Tibial nerve (tissue), 4 donors: ENCODE data around the gene TERB1. TPM values are rescaled to one million over a fixed set of nuclear protein-coding genes. Genes with fewer than 3 reads are reported as not detected.

Experiments
- DNase-seq, 2 donors: peaks; one replicate each; pipeline ENCODE4 v3.0.0-alpha.2; 2019; ENCODE audit warnings: low spot score in 2 of 2
- H3K27ac ChIP-seq, 4 donors: fragments of 200-600 bp; sonication (generic) in 3 of 4; one replicate each; pipeline ENCODE4 v1.5.1; 2017 to 2019; ENCODE audit warnings: mild to moderate bottlenecking in 1 of 4
- H3K27me3 ChIP-seq, 2 donors: fragments of 200-600 bp; sonication (generic) in 1 of 2; one replicate each; pipeline versions ENCODE4 v1.5.1 to v1.6.0; 2017 to 2019
- H3K36me3 ChIP-seq, 3 donors: fragments of 200-600 bp; sonication (generic); one replicate each; pipeline ENCODE4 v1.5.1; 2018 to 2019
- H3K4me1 ChIP-seq, 4 donors: fragments of 200-600 bp; sonication (generic) in 3 of 4; one replicate each; pipeline ENCODE4 v1.5.1; 2017 to 2019
- H3K4me3 ChIP-seq, 4 donors: fragments of 200-600 bp; sonication (generic) in 3 of 4; one replicate each; pipeline ENCODE4 v1.5.1; 2017 to 2019; ENCODE audit warnings: mild to moderate bottlenecking in 1 of 4, moderate library complexity in 1 of 4
- H3K9me3 ChIP-seq, 4 donors: fragments of 200-600 bp; sonication (generic) in 3 of 4; one replicate each; pipeline ENCODE4 v1.5.1; 2017 to 2019
- EP300 ChIP-seq, 2 donors: sonication (generic); formaldehyde crosslinking; IDR thresholded peaks; one replicate each; pipeline ENCODE4 v1.6.1; 2017; ENCODE audit warnings: antibody characterized with exemption in 2 of 2, mild to moderate bottlenecking in 1 of 2
- POLR2A ChIP-seq, 2 donors: fragments of 450-650 bp; IDR thresholded peaks; one replicate each; pipeline ENCODE4 v1.6.1; 2017; ENCODE audit warnings: antibody characterized with exemption in 2 of 2, mild to moderate bottlenecking in 2 of 2, moderate library complexity in 2 of 2
- WGBS, 2 donors: methylation state at CpG; one replicate each; pipeline ENCODE4 v1.1.5; 2018; 5-methylcytosine and 5-hydroxymethylcytosine counted together
- total RNA-seq, 4 donors: library from RNA; depleted of rRNA; stranded (reverse); fragments of >200 nt; gene quantifications; one replicate each; pipeline ENCODE4 v1.1.0, GENCODE V29; 2016
- TF ChIP-seq, protein P1 (sequence below), 5 experiments: fragments of 200-600 bp in 3 of 5; fragments of 450-650 bp in 2 of 5; sonication (generic) in 3 of 5; IDR thresholded peaks; one replicate each; pipeline ENCODE4 v1.5.1; 2016 to 2019; ENCODE audit warnings: antibody characterized with exemption in 5 of 5, mild to moderate bottlenecking in 3 of 5, moderate library complexity in 2 of 5

TERB1 gene
- total RNA-seq, 4 donors from 2014 or later = not detected

DNA sequence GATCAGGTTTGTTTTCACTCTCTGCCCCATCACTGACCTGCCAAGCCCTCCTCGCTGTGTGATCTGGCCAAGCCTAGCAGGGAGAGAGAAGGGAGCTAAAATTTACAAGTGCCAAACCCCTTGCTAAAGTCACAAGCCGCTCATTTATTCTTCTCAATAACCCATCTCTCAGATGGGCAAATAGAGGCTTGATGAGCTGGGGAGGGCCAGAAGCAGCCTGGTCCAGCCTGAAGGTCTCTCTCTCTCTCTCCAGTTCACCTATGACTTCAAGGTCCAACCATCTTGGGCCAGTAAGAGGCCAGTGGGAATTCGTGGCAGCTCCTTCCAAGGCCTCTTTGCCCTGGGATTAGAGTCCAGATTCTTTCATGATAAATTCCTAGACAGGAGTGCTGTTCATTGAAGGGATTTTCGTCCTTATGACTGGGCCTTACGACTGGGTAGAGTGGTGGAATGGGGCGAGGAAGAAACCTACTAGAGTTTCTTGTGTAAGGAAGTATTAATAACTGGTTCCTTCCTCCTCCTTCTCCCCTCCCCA lies 46.2 kb upstream of the TERB1 start:
- Histone ChIP-seq H3K9me3 (no peaks in the 10 kb centered on the region), H3K27ac (no peak overlapping the region), H3K4me1 (peaks cover 0 to 16% (median 13%) of the 10 kb centered on the region in 4 donors), H3K4me3 (no peak overlapping the region), H3K36me3 (no peaks in the 10 kb centered on the region), H3K27me3 (peaks cover 0 to 42% of the 10 kb centered on the region in 2 donors)
- 69 to 82% methylated on average over 6 of the region's 6 CpGs for WGBS, 2 donors
- no peak for DNase-seq
- TF ChIP-seq, protein P1, sequence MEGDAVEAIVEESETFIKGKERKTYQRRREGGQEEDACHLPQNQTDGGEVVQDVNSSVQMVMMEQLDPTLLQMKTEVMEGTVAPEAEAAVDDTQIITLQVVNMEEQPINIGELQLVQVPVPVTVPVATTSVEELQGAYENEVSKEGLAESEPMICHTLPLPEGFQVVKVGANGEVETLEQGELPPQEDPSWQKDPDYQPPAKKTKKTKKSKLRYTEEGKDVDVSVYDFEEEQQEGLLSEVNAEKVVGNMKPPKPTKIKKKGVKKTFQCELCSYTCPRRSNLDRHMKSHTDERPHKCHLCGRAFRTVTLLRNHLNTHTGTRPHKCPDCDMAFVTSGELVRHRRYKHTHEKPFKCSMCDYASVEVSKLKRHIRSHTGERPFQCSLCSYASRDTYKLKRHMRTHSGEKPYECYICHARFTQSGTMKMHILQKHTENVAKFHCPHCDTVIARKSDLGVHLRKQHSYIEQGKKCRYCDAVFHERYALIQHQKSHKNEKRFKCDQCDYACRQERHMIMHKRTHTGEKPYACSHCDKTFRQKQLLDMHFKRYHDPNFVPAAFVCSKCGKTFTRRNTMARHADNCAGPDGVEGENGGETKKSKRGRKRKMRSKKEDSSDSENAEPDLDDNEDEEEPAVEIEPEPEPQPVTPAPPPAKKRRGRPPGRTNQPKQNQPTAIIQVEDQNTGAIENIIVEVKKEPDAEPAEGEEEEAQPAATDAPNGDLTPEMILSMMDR (IDR thresholded peaks at IDR 0.05) = no peak
- TF ChIP-seq EP300 (IDR thresholded peaks at IDR 0.05) (no peak), POLR2A (IDR thresholded peaks at IDR 0.05) (no peak)

DNA sequence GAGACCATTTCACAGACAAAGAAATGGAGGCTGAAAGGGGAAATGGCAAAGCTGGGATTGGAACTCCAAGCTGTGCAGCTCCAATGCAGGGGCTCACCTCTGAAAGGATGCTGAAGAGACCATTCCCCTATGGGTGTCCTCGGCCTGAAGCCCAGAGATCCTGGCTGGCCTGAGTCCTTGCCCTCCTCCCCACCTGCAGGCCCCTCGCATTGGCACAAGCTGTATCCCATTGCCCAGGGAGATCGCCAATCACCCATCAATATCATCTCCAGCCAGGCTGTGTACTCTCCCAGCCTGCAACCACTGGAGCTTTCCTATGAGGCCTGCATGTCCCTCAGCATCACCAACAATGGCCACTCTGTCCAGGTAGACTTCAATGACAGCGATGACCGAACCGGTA lies 45.4 kb upstream of the TERB1 start:
- Histone ChIP-seq H3K36me3 (no peaks in the 10 kb centered on the region), H3K4me3 (no peak overlapping the region), H3K27me3 (peaks cover 0 to 42% of the 10 kb centered on the region in 2 donors), H3K27ac (no peak overlapping the region), H3K4me1 (peaks cover 0 to 16% (median 13%) of the 10 kb centered on the region in 4 donors), H3K9me3 (no peaks in the 10 kb centered on the region)
- TF ChIP-seq, protein P1 (IDR thresholded peaks at IDR 0.05) = no peak
- no peak for TF ChIP-seq EP300 (IDR thresholded peaks at IDR 0.05)
- no peak for TF ChIP-seq POLR2A (IDR thresholded peaks at IDR 0.05)
- 92 to 95% methylated on average over 6 of the region's 6 CpGs for WGBS, 2 donors
- DNase-seq = no peak

DNA sequence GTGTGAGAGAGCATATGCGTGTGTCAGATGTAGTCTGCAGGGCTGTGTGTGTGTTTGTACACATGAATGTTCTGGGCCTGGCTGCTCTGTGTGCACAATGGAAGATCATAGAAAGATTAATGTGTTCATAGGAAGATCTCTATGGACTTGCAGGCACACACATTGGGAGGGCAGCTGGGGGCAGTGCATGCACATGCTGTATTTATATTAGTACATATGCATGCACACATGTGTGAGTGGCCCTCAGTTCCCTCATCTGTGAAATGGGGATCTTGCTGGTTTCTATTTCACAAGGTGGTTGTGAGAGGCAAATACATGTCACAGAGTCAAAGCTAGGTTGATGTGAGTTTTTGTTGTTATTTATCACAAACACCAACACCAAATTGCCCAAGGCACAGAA lies 44.9 kb upstream of the TERB1 start:
- H3K36me3 ChIP-seq = no peaks in the 10 kb centered on the region
- H3K9me3 ChIP-seq = no peaks in the 10 kb centered on the region
- H3K27me3 ChIP-seq = peaks cover 0 to 42% of the 10 kb centered on the region in 2 donors
- no peak overlapping the region for H3K27ac ChIP-seq
- TF ChIP-seq EP300 (IDR thresholded peaks at IDR 0.05) (no peak), POLR2A (IDR thresholded peaks at IDR 0.05) (no peak)
- TF ChIP-seq, protein P1 (IDR thresholded peaks at IDR 0.05) = no peak
- 89 to 100% methylated on average over 1 of the region's 1 CpG for WGBS, 2 donors
- H3K4me3 ChIP-seq = no peak overlapping the region
- peaks cover 0 to 16% (median 13%) of the 10 kb centered on the region in 4 donors for H3K4me1 ChIP-seq
- no peak for DNase-seq

DNA sequence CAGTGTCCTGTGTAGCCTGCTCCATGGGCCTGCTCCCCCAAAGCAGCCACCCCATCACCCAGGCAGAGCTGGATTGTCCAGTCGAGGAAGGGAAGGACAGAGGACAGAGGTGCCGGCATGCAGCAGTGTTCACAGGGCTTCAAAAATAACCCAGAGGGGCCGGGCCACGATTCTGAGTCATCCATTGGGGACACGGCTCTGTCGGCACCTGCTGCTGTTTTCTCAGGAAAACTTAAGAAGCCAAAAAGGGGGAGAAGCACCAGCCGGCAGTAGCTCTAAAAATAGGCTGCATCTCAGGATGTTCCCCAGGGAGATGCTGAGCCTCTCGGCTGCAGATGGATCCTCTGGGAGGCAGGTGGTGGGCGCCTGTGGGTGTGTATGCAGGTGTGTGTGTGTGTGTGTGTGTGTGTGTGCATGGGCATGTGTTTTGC lies 44.4 kb upstream of the TERB1 start:
- no peak overlapping the region for H3K4me3 ChIP-seq
- H3K36me3 ChIP-seq = no peaks in the 10 kb centered on the region
- TF ChIP-seq POLR2A (IDR thresholded peaks at IDR 0.05) = no peak
- TF ChIP-seq, protein P1 (IDR thresholded peaks at IDR 0.05) = no peak
- TF ChIP-seq EP300 (IDR thresholded peaks at IDR 0.05) = no peak
- no peaks in the 10 kb centered on the region for H3K9me3 ChIP-seq
- H3K27me3 ChIP-seq = peaks cover 0 to 42% of the 10 kb centered on the region in 2 donors
- 39 to 52% methylated on average over 9 of the region's 9 CpGs for WGBS, 2 donors
- H3K27ac ChIP-seq = no peak overlapping the region
- DNase-seq = no peak
- peaks cover 0 to 16% (median 13%) of the 10 kb centered on the region in 4 donors for H3K4me1 ChIP-seq

DNA sequence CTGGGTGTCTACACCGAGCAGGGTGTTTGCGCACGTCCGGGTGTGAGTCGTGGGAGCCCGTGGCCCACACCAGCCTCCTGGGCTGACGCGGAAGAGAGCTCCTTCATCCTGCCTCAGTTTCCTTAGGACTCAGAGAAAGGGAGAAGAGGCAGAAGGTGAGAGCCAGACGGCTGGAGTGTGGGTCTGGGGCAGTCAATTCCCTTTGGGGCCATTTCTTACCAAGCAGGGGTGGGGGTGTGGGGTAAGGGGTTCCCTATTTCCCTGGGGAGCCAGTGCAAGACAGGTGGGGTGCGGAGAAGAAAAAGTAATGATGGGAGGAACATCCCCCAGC lies 43.7 kb upstream of the TERB1 start:
- Histone ChIP-seq H3K27ac (no peak overlapping the region), H3K4me1 (peaks cover 0 to 16% (median 13%) of the 10 kb centered on the region in 4 donors), H3K27me3 (peaks cover 0 to 42% of the 10 kb centered on the region in 2 donors), H3K9me3 (no peaks in the 10 kb centered on the region), H3K36me3 (no peaks in the 10 kb centered on the region), H3K4me3 (peak overlapping the region; percentile 4 to 52 (median 36))
- TF ChIP-seq POLR2A (IDR thresholded peaks at IDR 0.05) (no peak), EP300 (IDR thresholded peaks at IDR 0.05) (no peak)
- TF ChIP-seq, protein P1 (IDR thresholded peaks at IDR 0.05) = no peak
- WGBS, 2 donors = 15 to 19% methylated on average over 10 of the region's 10 CpGs
- DNase-seq = no peak
